SK-N-MC (cell line): Measurements from ENCODE around the gene PDP2.

Experiments used
- EZH2 ChIP-seq: fragments of 200-600 bp; sonication (generic); IDR thresholded peaks from one replicate; pipeline ENCODE4 v1.6.1; 2017; ENCODE audit warnings: antibody characterized with exemption
- FOXP2 ChIP-seq: optimal IDR thresholded peaks from 2 replicates; pipeline ENCODE3; 2011; ENCODE audit warnings: mild to moderate bottlenecking, moderate library complexity; ENCODE audit not compliant: insufficient read depth; ENCODE audit errors: extremely low read length, control extremely low read depth
- POLR2AphosphoS5 ChIP-seq: IDR thresholded peaks from 2 replicates; pipeline ENCODE4 v1.6.1; 2012; ENCODE audit warnings: mild to moderate bottlenecking, low read depth, low read length, borderline replicate concordance

GRCh38 chr16:66910175-66910940 lies 30.0 kb downstream of the PDP2 start:
- TF ChIP-seq EZH2 = no peak
- TF ChIP-seq POLR2AphosphoS5 = no peak
- TF ChIP-seq FOXP2 = no peak
